Activated T-helper 1 cell treated with anti-CD3 and anti-CD28 coated beads, Interleukin-2, amount 50 U/mL, for 16 hours (primary cell): ENCODE data around the gene EPB41L2.

Source experiments
- DNase-seq, 2 donors: peaks; one replicate each; pipeline ENCODE4 v3.0.0-alpha.2; 2020; ENCODE audit warnings: low read depth in 1 of 2, low spot score in 1 of 2

EPB41L2 gene

DNA sequence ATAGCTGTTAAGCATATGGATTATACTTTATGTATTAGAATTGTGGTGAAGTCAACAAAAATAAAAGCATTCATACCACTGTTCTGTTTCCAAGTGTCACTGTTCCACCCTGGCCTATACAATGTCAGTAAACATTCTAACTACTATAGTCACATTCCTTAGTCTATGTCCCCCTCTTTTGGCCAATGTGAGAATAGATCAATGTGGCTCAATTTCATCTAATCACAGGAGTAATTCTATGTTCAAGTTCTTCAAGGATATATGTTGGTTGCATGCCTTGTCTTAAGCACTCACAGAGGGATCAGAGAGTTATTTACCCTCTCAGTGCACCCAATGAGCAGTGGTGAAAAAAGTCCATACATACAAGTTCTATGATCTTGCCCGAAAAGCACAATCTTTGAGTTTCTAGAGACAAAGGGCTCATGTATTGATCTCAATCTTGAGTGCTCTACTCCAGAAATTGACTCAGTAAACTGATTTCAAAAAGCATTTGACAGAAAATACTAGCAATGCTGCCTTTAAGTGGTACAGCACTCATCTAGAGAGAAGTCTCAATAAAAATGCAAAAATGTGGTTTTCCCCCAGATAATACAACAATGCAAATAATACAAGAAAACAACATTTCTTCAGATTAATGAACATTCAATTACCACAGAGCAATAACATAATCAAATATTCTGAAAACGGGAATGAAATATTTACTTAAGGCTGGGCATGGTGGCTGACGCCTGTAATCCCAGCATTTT, 219.3 kb downstream of the EPB41L2 start:
- no peak for DNase-seq

DNA sequence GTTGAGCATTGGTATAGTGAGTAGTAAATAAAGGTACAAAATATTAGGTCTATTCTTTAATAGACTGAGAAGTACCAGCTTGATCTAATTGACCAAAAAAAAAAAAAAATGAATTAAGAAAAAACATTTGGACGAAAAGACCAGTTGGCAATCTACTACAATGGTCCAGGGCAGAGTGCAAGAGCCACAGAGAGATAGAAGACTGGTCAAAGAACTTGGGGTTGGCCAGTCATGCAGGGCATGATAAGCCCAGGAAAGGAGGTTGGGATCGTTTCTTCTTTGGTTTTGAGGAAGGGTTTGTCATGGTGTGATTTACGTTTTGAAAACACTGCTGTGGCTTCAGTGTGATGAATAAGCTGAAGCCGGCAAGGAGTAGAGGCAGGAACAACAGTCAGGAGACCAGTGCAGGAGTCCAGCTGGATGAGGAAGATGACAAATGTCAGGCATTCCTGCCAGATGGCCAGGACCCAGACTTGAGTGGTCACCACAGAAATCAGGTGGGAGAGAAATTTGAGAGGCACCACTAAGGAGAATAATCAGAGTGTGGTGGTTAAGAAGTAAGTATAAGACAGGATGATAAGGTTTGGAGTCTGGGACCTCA, 221.8 kb downstream of the EPB41L2 start:
- DNase-seq = no peak

DNA sequence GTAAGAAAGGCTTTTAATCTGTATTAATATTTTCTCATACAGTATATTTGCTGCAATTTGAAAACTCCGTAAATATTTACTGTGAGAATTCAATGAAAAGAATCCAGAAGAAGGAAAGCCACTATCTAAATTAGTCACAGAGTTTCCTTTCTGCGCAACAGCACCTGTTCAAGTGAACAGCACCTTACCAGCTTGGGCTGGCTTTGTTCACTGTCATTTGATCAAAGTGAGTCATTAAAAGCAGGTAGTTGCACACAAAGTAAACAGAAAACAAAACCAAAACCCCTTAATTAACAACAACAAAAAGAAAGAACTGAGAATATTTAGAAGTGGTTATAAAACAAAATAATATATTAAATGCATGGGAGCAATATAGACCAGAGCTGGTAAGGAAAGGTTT, 223.0 kb downstream of the EPB41L2 start:
- no peak for DNase-seq

DNA sequence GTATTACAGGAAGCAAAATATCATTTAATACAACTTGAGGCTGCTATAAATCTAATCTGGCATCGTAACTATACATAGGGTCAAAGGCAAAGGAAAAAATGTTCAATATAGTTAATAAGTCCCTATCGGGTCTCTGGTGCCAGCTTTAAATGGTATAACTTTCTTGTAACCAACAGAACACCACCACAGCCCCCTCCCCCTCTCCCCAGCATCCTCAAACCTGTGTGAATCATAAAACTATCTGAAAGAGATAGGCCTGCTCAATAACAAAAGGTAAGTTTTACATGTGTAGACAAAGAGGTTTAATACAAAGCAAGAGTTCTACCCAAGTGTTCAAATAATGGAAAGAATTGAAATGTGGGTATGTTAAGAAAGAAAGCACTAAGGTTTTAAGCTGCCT, 223.7 kb downstream of the EPB41L2 start:
- no peak for DNase-seq

DNA sequence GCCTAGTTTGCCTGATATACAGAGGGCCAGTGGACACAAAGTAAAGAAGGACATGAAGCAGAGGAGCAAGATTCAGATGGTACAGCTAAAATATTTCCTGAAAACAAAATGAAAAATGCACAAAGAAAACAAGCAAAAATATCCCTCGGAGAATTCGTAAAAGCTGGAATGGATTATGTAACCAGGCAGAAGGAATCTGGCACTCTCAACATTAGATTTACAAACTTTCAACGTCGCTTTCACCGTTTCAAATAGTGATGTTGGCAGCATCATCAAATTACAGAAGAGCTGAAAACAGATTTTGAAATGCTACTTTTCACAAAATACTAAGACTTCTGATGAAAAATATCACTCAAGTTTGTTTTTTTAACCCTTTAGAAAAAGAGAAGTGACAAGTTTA, 224.1 kb downstream of the EPB41L2 start:
- no peak for DNase-seq

DNA sequence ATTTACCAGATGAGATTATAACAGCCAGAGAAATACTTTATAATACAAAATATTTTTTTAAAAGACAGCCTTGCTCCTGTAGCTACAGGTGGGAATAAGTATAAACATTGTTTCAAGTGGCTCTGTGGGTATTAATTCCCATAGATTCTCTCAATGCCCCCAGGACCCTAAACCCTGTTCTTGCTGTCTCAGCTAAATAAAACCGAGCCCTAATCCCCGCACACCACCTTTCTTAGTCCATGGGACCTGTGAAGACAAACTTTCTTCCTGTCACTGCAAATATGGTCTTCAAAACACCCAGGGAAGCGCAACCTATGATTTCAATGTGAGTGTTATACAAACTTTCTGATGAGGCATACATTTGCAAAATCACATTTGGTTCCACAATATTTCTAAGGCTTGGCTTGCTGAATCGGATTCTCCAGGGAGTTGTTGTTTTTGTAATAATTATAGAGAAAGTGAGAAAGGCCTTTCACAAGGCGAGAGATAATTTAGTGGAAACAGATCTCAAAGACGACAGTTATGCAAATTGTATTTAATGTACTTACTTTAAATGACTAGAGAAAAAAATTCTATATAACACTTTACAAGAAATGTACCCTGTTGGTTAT, 224.7 kb downstream of the EPB41L2 start:
- no peak for DNase-seq

DNA sequence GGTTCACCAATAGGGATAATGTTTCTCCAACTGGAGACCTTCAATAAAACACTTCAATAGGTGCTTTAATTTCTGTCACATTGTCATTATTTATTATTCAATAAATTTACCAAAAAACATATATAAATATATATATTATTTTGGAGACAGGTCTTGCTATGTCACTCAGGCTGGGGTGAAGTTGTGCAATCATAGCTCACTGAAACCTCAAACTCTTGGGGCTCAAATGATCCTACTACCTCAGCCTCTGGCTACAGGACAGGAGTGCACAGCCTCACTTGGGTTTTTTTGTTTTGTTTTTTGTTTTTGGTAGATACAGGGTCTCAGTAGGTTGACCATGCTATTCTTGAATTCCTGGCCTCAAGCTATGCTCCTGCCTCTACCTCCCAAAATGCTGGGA, 226.0 kb downstream of the EPB41L2 start:
- no peak for DNase-seq

DNA sequence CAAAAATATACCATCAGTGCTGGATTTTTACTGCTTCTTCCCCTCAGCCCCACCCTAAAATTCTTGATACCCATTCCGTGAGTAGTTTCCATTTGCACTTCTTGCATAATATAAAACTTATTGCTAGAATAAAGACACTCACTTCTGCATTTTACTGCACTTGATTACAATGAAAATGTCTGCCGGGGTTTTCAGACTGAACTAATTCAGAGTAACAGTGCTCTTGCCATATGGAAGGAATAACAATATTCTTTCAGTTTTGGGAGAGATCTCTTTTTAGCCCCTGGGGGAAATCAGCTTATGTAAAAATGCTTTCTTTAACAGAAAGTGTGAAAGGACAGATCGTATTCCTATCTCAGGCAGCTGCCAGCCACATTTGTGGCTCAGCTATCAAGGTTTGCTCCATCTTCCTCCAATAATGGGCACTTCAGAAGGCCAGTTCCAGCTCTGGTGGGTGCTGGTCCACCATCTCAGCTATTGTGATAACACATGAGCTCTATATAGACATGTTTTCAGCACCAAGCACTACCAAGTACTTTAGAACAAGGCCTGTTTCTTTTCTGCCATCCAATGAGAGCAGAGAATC, 226.9 kb downstream of the EPB41L2 start:
- no peak for DNase-seq

DNA sequence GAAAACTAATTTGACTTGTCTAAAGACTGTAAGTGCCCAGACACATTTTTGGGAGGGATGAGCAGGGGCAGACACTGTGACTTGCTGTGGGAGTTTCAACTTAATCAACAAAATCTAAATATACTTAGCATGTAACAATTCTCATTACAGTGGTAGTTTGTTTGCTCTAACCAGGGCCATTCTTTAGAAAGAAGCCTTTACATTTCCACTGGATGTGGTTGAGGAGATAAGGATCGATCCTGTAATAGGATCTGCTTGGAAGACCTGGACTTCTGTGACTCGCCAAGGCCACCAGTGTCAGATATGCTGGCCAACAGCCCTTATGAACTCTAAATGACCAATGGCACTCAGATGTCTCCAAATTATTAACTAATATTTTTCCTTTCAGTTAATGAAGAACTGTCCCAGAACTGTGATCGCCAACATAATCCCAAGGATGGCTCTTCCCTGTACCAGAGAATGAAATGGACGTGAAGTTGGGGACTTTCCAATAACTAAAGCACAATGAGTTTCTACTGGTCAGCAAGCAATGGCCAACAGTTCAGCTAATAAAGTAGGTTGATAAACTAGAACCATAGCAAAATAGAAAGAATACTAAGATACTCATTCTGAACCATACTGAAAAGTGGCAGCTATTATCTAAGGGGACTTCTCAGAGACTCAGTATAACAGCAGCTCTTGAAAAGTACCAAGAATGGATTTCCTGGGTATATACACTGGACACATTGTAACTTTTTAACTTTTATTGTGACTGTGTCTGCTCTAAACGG, 228.4 kb downstream of the EPB41L2 start:
- no peak for DNase-seq

DNA sequence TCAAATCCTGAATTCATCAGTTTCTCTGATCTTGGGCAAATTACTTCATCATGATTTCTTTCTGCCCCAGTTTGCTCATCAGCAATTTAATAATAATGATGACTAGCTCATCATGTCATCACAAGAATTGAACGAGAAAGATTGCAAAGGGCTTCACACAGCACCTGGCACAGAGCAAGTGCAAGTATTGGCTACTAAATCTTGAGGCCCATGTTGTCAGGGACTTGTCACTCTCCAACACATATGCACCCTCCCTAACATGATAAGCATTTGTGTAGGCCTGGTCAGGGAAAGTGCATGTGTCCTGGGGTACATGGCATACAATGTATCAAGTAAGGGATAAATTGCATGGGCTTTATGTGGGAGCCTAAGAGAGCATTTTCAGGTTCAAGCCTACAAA, 229.5 kb downstream of the EPB41L2 start:
- no peak for DNase-seq

DNA sequence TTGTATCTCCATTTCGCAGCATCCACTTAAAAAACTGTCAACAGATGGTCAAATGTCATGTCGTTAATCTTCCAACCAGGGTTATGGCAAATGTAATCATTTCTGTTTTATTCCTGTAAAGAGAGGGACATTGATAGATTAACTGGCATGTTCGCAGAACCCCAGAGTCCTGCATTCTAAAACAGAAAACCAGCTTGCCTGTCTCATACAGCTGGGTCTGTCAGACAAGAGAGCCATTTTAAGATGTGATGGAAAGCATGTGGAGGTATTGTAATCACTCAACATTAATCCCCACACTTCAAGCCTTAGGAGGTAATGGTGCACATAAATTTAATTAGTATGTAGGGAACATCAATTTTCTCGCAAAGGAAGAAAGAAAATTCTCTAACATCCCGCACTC, 231.4 kb downstream of the EPB41L2 start:
- DNase-seq = no peak

DNA sequence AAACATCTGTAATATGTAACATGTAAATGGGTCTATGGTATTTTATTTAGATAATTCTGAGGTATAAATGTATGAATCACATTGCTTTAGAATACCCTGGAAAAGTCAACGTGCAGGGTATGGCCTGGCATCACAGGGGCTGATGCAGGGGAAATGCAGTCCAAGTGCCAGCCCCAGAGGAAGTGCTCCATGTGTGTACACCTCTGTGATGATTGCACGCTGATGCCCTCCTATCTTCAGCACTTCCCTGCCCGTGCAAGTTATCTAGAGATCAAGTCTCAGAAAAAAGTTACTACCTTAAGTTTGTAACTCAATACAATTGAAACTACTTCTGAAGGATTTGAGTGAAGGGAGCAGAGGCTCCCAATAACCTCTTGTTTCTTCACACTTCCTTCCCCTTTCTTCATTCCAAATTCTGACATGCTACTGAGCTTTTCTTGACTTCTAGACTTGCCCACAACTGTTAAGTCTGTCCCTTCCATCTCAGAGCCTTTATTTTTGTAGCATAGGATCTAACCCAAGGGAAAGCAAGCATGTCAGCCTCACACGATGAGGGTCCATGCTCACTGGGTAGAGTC, 233.6 kb downstream of the EPB41L2 start:
- DNase-seq = no peak

DNA sequence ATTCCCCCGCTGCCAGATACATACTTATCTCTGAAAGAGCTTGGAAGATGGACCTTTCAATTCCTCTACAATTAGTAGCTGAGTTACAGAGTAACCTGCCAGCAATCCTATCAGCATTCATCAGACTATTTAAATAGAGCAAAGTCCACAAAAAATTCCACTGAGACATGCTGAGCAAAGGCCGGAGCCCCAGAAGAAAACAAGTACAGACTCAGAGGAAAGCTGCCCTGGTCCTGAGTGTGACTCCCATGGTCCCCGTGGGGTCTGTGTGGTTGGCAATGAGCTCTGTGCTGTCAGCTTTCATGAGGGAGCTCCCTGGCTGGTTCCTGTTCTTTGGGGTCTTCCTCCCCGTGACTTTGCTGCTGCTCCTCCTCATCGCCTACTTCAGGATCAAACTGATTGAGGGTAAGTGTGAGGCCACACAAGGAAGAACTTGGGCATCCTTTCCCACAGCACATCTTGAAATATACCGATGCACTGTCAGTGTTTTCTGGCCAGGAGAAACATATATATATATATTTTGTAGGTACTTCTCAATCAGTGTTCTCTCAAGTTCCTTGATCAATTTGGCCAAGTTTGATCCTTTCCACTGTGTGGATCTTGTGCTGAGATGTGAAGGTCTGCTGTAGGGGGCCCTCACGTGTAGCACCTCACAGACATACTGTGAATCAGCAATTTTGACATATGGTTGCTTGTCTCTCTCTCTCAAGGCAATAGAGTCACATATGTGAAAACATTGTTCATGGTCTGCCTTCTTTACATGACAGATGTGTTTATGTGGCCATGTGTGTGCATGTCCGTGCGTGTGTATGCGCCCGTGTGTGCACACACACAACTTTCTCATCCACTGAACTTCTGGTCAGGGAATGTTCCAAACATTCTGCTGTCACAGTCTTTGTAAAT, 235.5 kb downstream of the EPB41L2 start, which contains the start of gene SMLR1:
TSS of gene SMLR1 (plus strand) at position 160 of the 903 bp plus-strand sequence. CDS start at position 168, 8 bp downstream.
- DNase-seq = no peak

DNA sequence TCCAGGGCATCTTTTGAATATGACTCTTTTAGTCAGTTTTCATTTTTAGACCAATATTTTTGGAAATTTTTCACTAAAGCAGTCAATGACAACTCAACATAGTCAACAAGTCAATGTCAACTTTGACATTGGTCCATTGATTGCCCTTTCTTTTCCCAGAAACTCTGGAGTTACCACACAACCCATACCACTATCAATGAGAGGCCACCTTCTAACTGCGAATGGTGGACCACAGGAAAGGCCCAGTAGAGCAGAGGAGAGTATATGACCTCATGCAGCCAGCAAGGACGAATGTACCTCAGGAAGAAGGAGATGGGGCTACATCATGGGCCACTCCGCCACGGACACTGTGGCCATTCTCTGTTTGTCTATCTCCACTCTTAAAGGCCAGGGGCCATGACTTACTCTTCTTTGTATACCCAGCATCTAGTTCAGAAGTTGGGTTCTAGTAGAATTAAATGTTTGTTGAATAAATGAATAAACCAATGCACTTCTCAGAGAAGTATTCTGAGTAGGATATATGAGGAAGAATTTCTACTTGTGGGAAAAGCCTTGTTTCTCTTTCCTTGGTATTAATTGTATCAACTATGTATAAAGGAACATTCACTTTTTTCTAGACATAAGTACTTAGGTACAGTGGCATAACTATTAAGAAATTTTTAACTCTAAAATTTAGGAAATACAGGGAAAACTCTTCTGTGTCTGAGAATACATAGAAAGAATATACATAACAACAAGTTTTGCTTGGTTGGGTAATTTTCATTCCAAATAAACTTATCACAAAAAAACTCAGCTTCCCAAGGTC, 236.4 kb downstream of the EPB41L2 start:
- DNase-seq = no peak

DNA sequence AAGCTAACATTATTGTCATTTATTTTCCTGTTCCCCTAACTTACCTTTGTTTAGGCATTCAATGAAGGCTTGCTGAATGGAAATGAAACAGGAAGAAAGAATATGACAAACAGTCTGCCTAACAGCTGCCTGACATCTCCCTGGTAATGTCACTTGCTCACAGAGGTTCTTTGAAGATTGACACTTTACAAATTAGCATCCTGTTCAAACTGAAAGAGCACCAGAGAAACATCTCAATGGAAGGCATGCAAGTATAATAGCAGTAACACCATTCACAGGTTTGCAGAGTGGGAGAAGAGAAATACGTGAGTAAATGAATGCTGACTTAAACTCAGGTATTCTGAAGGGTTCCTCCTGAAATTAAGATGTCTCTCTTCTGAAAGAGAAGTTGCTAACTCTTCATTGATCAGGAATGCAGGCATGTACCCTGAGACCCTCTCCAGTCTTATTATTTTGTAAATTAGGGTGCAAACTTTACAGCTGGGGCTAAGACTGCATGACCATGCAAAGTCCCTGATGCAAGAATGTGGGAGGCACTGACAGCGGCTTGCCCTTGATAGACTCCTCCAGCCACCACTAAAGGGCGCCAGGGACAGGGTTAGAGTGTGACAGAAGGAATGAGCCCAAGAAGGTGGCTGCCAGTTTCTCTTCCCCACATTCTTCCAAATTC, 237.1 kb downstream of the EPB41L2 start:
- DNase-seq = no peak

DNA sequence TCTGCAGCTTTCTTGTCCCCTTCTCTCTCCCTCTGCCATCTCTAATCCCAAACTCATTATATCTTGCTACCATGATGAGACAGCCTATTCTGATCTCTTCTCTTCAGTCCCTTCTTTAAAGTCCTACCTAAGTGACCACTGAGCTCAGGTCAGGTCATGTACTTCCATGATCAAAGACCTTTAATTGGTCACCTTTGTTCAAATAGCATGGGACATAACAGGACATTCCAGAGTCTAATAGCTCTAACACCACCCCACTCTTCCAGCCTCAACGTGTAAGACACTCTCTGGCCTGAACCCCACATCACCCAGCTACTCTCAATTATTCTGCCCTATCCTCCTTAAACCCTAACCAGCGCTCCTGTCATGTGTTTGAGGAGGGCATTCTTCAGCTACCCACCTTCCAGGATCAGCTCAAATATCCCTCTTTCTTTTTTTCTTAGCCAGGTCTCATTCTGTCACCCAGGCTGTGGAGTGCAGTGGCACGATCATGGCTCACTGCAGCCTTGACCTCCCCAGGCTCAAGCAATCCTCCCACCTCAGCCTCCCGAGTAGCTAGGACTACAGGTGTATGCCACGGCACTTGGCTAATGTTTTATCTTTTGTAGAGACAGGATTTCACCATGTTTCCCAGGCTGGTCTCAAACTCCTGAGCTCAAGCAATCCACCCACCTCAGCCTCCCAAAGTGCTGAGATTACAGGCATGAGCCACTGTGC, 237.9 kb downstream of the EPB41L2 start:
- DNase-seq = no peak

DNA sequence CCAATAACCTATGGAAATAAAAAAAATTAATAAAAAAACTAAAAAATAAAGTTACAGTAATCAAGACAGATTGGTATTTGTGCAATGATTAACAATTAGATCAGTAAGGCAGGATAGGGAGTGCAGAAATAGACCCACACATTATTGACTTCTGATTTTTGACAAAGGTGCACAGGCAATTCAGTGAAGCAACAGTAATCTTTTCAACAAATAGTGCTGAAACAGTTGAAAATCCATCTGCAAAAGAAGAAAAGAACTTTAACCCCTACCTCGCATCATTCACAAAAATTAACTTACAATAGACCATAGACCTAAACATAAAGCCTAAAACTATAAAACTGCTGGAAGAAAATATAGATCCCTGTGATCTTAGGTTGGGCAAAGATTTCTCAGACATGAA, 240.3 kb downstream of the EPB41L2 start:
- no peak for DNase-seq
